Tibial nerve (tissue), 4 donors: Measurements from ENCODE around the gene LCLAT1. TPM values are rescaled to one million over a fixed set of nuclear protein-coding genes. Genes with fewer than 3 reads are reported as not detected.
"Not testable (repeated sequence)": the region's sequence is repeated elsewhere in the genome, so short reads cannot be mapped to it uniquely, and the experiment has no call there.

Experiments
- DNase-seq, 2 donors: peaks; one replicate each; pipeline ENCODE4 v3.0.0-alpha.2; 2019; ENCODE audit warnings: low spot score in 2 of 2
- H3K27ac ChIP-seq, 4 donors: fragments of 200-600 bp; sonication (generic) in 3 of 4; one replicate each; pipeline ENCODE4 v1.5.1; 2017 to 2019; ENCODE audit warnings: mild to moderate bottlenecking in 1 of 4
- H3K27me3 ChIP-seq, 2 donors: fragments of 200-600 bp; sonication (generic) in 1 of 2; one replicate each; pipeline versions ENCODE4 v1.5.1 to v1.6.0; 2017 to 2019
- H3K36me3 ChIP-seq, 3 donors: fragments of 200-600 bp; sonication (generic); one replicate each; pipeline ENCODE4 v1.5.1; 2018 to 2019
- H3K4me1 ChIP-seq, 4 donors: fragments of 200-600 bp; sonication (generic) in 3 of 4; one replicate each; pipeline ENCODE4 v1.5.1; 2017 to 2019
- H3K4me3 ChIP-seq, 4 donors: fragments of 200-600 bp; sonication (generic) in 3 of 4; one replicate each; pipeline ENCODE4 v1.5.1; 2017 to 2019; ENCODE audit warnings: mild to moderate bottlenecking in 1 of 4, moderate library complexity in 1 of 4
- H3K9me3 ChIP-seq, 4 donors: fragments of 200-600 bp; sonication (generic) in 3 of 4; one replicate each; pipeline ENCODE4 v1.5.1; 2017 to 2019
- CTCF ChIP-seq, 5 experiments: fragments of 200-600 bp in 3 of 5; fragments of 450-650 bp in 2 of 5; sonication (generic) in 3 of 5; IDR thresholded peaks; one replicate each; pipeline ENCODE4 v1.5.1; 2016 to 2019; ENCODE audit warnings: antibody characterized with exemption in 5 of 5, mild to moderate bottlenecking in 3 of 5, moderate library complexity in 2 of 5
- EP300 ChIP-seq, 2 donors: sonication (generic); formaldehyde crosslinking; IDR thresholded peaks; one replicate each; pipeline ENCODE4 v1.6.1; 2017; ENCODE audit warnings: antibody characterized with exemption in 2 of 2, mild to moderate bottlenecking in 1 of 2
- POLR2A ChIP-seq, 2 donors: fragments of 450-650 bp; IDR thresholded peaks; one replicate each; pipeline ENCODE4 v1.6.1; 2017; ENCODE audit warnings: antibody characterized with exemption in 2 of 2, mild to moderate bottlenecking in 2 of 2, moderate library complexity in 2 of 2
- WGBS, 2 donors: methylation state at CpG; one replicate each; pipeline ENCODE4 v1.1.5; 2018; 5-methylcytosine and 5-hydroxymethylcytosine counted together
- total RNA-seq, 4 donors: library from RNA; depleted of rRNA; stranded (reverse); fragments of >200 nt; gene quantifications; one replicate each; pipeline ENCODE4 v1.1.0, GENCODE V29; 2016

Gene LCLAT1
- total RNA-seq, 4 donors from 2014 or later = 8.4 to 15.9 (median 11.8) TPM

- no peak for DNase-seq
- Histone ChIP-seq H3K27me3 (no peaks in the 10 kb centered on the region), H3K4me3 (no peak overlapping the region), H3K36me3 (no peaks in the 10 kb centered on the region), H3K9me3 (peaks cover 0 to 10% (median 0%) of the 10 kb centered on the region in 4 donors), H3K27ac (no peak overlapping the region), H3K4me1 (peaks cover 0 to 7% (median 3%) of the 10 kb centered on the region in 4 donors)
- TF ChIP-seq CTCF (IDR thresholded peaks at IDR 0.05) (no peak), POLR2A (IDR thresholded peaks at IDR 0.05) (no peak), EP300 (IDR thresholded peaks at IDR 0.05) (no peak)
- WGBS, 2 donors = 65 to 67% methylated on average over 4 of the region's 4 CpGs
Measured at GRCh38 chr2:30464544-30465170, 17.6 kb downstream of the LCLAT1 start.

- H3K4me1 ChIP-seq = peaks cover 0 to 7% (median 3%) of the 10 kb centered on the region in 4 donors
- no peak for DNase-seq
- peaks cover 0 to 10% (median 0%) of the 10 kb centered on the region in 4 donors for H3K9me3 ChIP-seq
- TF ChIP-seq POLR2A (IDR thresholded peaks at IDR 0.05) = no peak
- no peak for TF ChIP-seq EP300 (IDR thresholded peaks at IDR 0.05)
- H3K27me3 ChIP-seq = no peaks in the 10 kb centered on the region
- WGBS, 2 donors = 68 to 75% methylated on average over 3 of the region's 3 CpGs
- H3K36me3 ChIP-seq = no peaks in the 10 kb centered on the region
- H3K4me3 ChIP-seq = no peak overlapping the region
- H3K27ac ChIP-seq = no peak overlapping the region
Measured at GRCh38 chr2:30465171-30465545, 18.1 kb downstream of the LCLAT1 start.

- no peak overlapping the region for H3K4me3 ChIP-seq
- H3K27ac ChIP-seq = no peak overlapping the region
- no peaks in the 10 kb centered on the region for H3K27me3 ChIP-seq
- 97 to 100% methylated on average over 1 of the region's 1 CpG for WGBS, 2 donors
- DNase-seq = no peak
- H3K4me1 ChIP-seq = peaks cover 0 to 7% (median 3%) of the 10 kb centered on the region in 4 donors
- H3K9me3 ChIP-seq = peaks cover 0 to 10% (median 0%) of the 10 kb centered on the region in 4 donors
- H3K36me3 ChIP-seq = no peaks in the 10 kb centered on the region
- TF ChIP-seq CTCF (IDR thresholded peaks at IDR 0.05) (no peak), POLR2A (IDR thresholded peaks at IDR 0.05) (no peak), EP300 (IDR thresholded peaks at IDR 0.05) (no peak)
Measured at GRCh38 chr2:30466216-30466615, 19.2 kb downstream of the LCLAT1 start.

- H3K27ac ChIP-seq, H3K36me3 ChIP-seq, H3K4me3 ChIP-seq, H3K9me3 ChIP-seq, H3K27me3 ChIP-seq, H3K4me1 ChIP-seq, DNase-seq: not testable (repeated sequence)
- WGBS, 2 donors = 91 to 98% methylated on average over 8 of the region's 8 CpGs
Measured at GRCh38 chr2:30467062-30467826, 20.2 kb downstream of the LCLAT1 start.

- Histone ChIP-seq H3K4me1 (peaks cover 0 to 12% (median 0%) of the 10 kb centered on the region in 4 donors), H3K27me3 (no peaks in the 10 kb centered on the region), H3K9me3 (peaks cover 0 to 10% (median 0%) of the 10 kb centered on the region in 4 donors), H3K36me3 (no peaks in the 10 kb centered on the region), H3K4me3 (no peak overlapping the region), H3K27ac (no peak overlapping the region)
- 40 to 46% methylated on average over 1 of the region's 1 CpG for WGBS, 2 donors
- no peak for DNase-seq
- no peak for TF ChIP-seq EP300 (IDR thresholded peaks at IDR 0.05)
- TF ChIP-seq POLR2A (IDR thresholded peaks at IDR 0.05) = no peak
- TF ChIP-seq CTCF (IDR thresholded peaks at IDR 0.05) = no peak
Measured at GRCh38 chr2:30470426-30470825, 23.4 kb downstream of the LCLAT1 start.

- peaks cover 0 to 10% (median 0%) of the 10 kb centered on the region in 4 donors for H3K9me3 ChIP-seq
- H3K4me1 ChIP-seq = peaks cover 0 to 8% (median 0%) of the 10 kb centered on the region in 4 donors
- DNase-seq = no peak
- no peaks in the 10 kb centered on the region for H3K36me3 ChIP-seq
- no peak for TF ChIP-seq POLR2A (IDR thresholded peaks at IDR 0.05)
- no peak for TF ChIP-seq EP300 (IDR thresholded peaks at IDR 0.05)
- TF ChIP-seq CTCF (IDR thresholded peaks at IDR 0.05) = no peak
- no peak overlapping the region for H3K27ac ChIP-seq
- H3K27me3 ChIP-seq = no peaks in the 10 kb centered on the region
- H3K4me3 ChIP-seq = no peak overlapping the region
Measured at GRCh38 chr2:30472326-30472725, 25.3 kb downstream of the LCLAT1 start.
